IMR-90 (cell line): Measurements from ENCODE around the gene FARP1.

ENCODE experiments used
- CEBPB ChIP-seq: IDR thresholded peaks from 2 replicates; pipeline ENCODE4 v1.6.1; 2012; ENCODE audit warnings: low read depth, low read length, improper control_type of control experiment
- CTCF ChIP-seq: conservative IDR thresholded peaks from 2 replicates; pipeline ENCODE4 v1.5.1; 2012; ENCODE audit warnings: mild to moderate bottlenecking, low read depth, low read length, improper control_type of control experiment
- ELK1 ChIP-seq: fragments of 150-350 bp; IDR thresholded peaks from 2 replicates; pipeline ENCODE4 v1.6.1; 2016; ENCODE audit warnings: low read depth, mild to moderate bottlenecking, low read length, moderate library complexity, borderline replicate concordance
- MXI1 ChIP-seq: IDR thresholded peaks from 2 replicates; pipeline ENCODE4 v1.6.1; 2012; ENCODE audit warnings: low read depth, mild to moderate bottlenecking, low read length, moderate library complexity, borderline replicate concordance
- POLR2A ChIP-seq: IDR thresholded peaks from 2 replicates; pipeline ENCODE4 v1.6.1; 2012; ENCODE audit warnings: mild to moderate bottlenecking, low read depth, low read length
- RAD21 ChIP-seq: IDR thresholded peaks from 2 replicates; pipeline ENCODE4 v1.6.1; 2012; ENCODE audit warnings: low read length, improper control_type of control experiment
- RCOR1 ChIP-seq: IDR thresholded peaks from 2 replicates; pipeline ENCODE4 v1.6.1; 2012; ENCODE audit warnings: mild to moderate bottlenecking, low read length, improper control_type of control experiment; ENCODE audit not compliant: insufficient replicate concordance
- RFX5 ChIP-seq: IDR thresholded peaks from 2 replicates; pipeline ENCODE4 v1.8.0; 2012; ENCODE audit warnings: low read depth, mild to moderate bottlenecking, low read length, moderate library complexity
- USF2 ChIP-seq: fragments of 150-350 bp; IDR thresholded peaks from 2 replicates; pipeline ENCODE4 v1.6.1; 2017; ENCODE audit warnings: mild to moderate bottlenecking, antibody characterized with exemption, low read length, low read depth

GRCh38 chr13:98225036-98225940 is 82.4 kb downstream of the FARP1 start:
- no peak for TF ChIP-seq RAD21
- no peak for TF ChIP-seq RFX5
- TF ChIP-seq CEBPB, result no peak
- TF ChIP-seq ELK1, result no peak
- no peak for TF ChIP-seq POLR2A
- TF ChIP-seq CTCF, result no peak
- TF ChIP-seq USF2, result no peak
- TF ChIP-seq MXI1, result no peak
- no peak for TF ChIP-seq RCOR1
